GM23338 (cell line): ENCODE measurements around the gene STARD8. TPM values are rescaled to one million over a fixed set of nuclear protein-coding genes. Genes with fewer than 3 reads are reported as not detected.

Source experiments
- ATAC-seq: fragments of 200-7000 bp; cut with Tn5 transposase; 3 replicates; pipeline ENCODE4 v1.9.1; 2020
- DNase-seq: peaks from one replicate; pipeline ENCODE4 v3.0.0-alpha.2; 2015; ENCODE audit warnings: low spot score
- H2AFZ ChIP-seq: fragments of 200-600 bp; sonication (generic); 2 replicates; pipeline ENCODE4 v1.8.0; 2016; ENCODE audit warnings: antibody characterized with exemption, mild to moderate bottlenecking, moderate library complexity
- H3F3A ChIP-seq: fragments of 200-600 bp; sonication (generic); replicated peaks from 2 replicates; pipeline ENCODE4 v1.8.0; 2017; ENCODE audit warnings: antibody characterized with exemption, mixed run types, low read depth
- H3K27ac ChIP-seq: fragments of 200-600 bp; sonication (generic); 2 replicates; pipeline ENCODE4 v1.6.1; 2016; ENCODE audit warnings: low read depth
- H3K27me3 ChIP-seq: fragments of 200-600 bp; sonication (generic); 2 replicates; pipeline ENCODE4 v1.8.0; 2016; ENCODE audit warnings: mild to moderate bottlenecking, mixed run types, moderate library complexity; ENCODE audit not compliant: insufficient read depth
- H3K36me3 ChIP-seq: fragments of 200-600 bp; sonication (generic); 2 replicates; pipeline ENCODE4 v1.8.0; 2016; ENCODE audit warnings: mild to moderate bottlenecking; ENCODE audit not compliant: insufficient read depth
- H3K4me1 ChIP-seq: fragments of 200-600 bp; sonication (generic); 2 replicates; pipeline ENCODE4 v1.8.0; 2016; ENCODE audit warnings: mild to moderate bottlenecking, moderate library complexity; ENCODE audit not compliant: insufficient read depth
- H3K4me2 ChIP-seq: fragments of 200-600 bp; sonication (generic); 2 replicates; pipeline ENCODE4 v1.7.1; 2017; ENCODE audit warnings: mixed run types
- H3K4me3 ChIP-seq: fragments of 200-600 bp; sonication (generic); 2 replicates; pipeline ENCODE4 v1.6.1; 2016; ENCODE audit warnings: mixed run types
- H3K79me2 ChIP-seq: fragments of 200-600 bp; sonication (generic); replicated peaks from 2 replicates; pipeline ENCODE4 v1.8.0; 2017; ENCODE audit warnings: mild to moderate bottlenecking; ENCODE audit not compliant: insufficient read depth
- H3K9me2 ChIP-seq: fragments of 200-600 bp; sonication (generic); 2 replicates; pipeline ENCODE4 v1.8.0; 2017; ENCODE audit not compliant: insufficient read depth
- H4K20me1 ChIP-seq: fragments of 200-600 bp; sonication (generic); replicated peaks from 2 replicates; pipeline ENCODE4 v1.8.0; 2017; ENCODE audit warnings: mild to moderate bottlenecking; ENCODE audit not compliant: insufficient read depth
- H3K27ac Mint-ChIP-seq: 2 replicates; pipeline ENCODE4 v1.8.0; 2020; ENCODE audit warnings: inconsistent platforms, mild to moderate bottlenecking, moderate library complexity, mixed read lengths
- H3K27me3 Mint-ChIP-seq: 3 replicates; pipeline ENCODE4 v1.8.0; 2022; ENCODE audit warnings: low read depth, mild to moderate bottlenecking, moderate library complexity, mixed read lengths, inconsistent platforms; ENCODE audit not compliant: insufficient read depth, poor library complexity
- H3K36me3 Mint-ChIP-seq: 3 replicates; pipeline ENCODE4 v1.8.0; 2021; ENCODE audit warnings: low read depth, mild to moderate bottlenecking, inconsistent platforms, moderate library complexity, mixed read lengths
- H3K4me1 Mint-ChIP-seq: 3 replicates; pipeline ENCODE4 v1.8.0; 2020; ENCODE audit warnings: mild to moderate bottlenecking, inconsistent platforms, mixed read lengths
- H3K4me3 Mint-ChIP-seq: 3 replicates; pipeline ENCODE4 v1.8.0; 2021; ENCODE audit warnings: moderate library complexity, mild to moderate bottlenecking, inconsistent platforms, mixed read lengths
- H3K9me3 Mint-ChIP-seq: 3 replicates; pipeline ENCODE4 v1.8.0; 2020; ENCODE audit warnings: moderate library complexity, mild to moderate bottlenecking, inconsistent platforms, mixed read lengths
- CREB1 ChIP-seq: fragments of 250-450 bp; sonication (Bioruptor Pico); IDR thresholded peaks from 2 replicates; pipeline ENCODE4 v1.5.0; 2020; ENCODE audit warnings: low read depth, mild to moderate bottlenecking, moderate library complexity
- EZH2 ChIP-seq: fragments of 200-600 bp; sonication (generic); IDR thresholded peaks from one replicate; pipeline ENCODE4 v1.8.0; 2017; ENCODE audit warnings: antibody characterized with exemption, mild to moderate bottlenecking, low read depth; ENCODE audit not compliant: unreplicated experiment
- EZH2phosphoT487 ChIP-seq: fragments of 200-600 bp; sonication (generic); IDR thresholded peaks from one replicate; pipeline ENCODE4 v1.8.1; 2018; ENCODE audit warnings: antibody characterized with exemption; ENCODE audit not compliant: unreplicated experiment
- JUNB ChIP-seq: IDR thresholded peaks from one replicate; pipeline ENCODE4 v1.6.1; 2016; ENCODE audit warnings: antibody characterized with exemption; ENCODE audit not compliant: unreplicated experiment
- NANOG ChIP-seq: IDR thresholded peaks from 2 replicates; pipeline ENCODE4 v1.6.1; 2016; ENCODE audit warnings: antibody characterized with exemption, borderline replicate concordance
- POLR2AphosphoS5 ChIP-seq: IDR thresholded peaks from 2 replicates; pipeline ENCODE4 v1.6.1; 2016; ENCODE audit warnings: antibody characterized with exemption, low read depth
- STAT1 ChIP-seq: IDR thresholded peaks from one replicate; pipeline ENCODE4 v1.6.1; 2016; ENCODE audit warnings: antibody characterized with exemption; ENCODE audit not compliant: unreplicated experiment
- ZNF114 ChIP-seq: fragments of 250-450 bp; sonication (Bioruptor Pico); IDR thresholded peaks from 2 replicates; pipeline ENCODE4 v1.5.0; 2020; ENCODE audit warnings: mild to moderate bottlenecking, moderate library complexity
- ZNF331 ChIP-seq: fragments of 250-450 bp; sonication (Bioruptor Pico); IDR thresholded peaks from 2 replicates; pipeline ENCODE4 v1.5.0; 2020; ENCODE audit warnings: low read depth, mild to moderate bottlenecking, moderate library complexity
- polyA plus RNA-seq: library from polyadenylated mRNA; unstranded; fragments of >200 nt; fragmentation: Nextera tagmentation; extraction: Ambion mirVana; gene quantifications from 2 replicates; pipeline ENCODE4 v1.2.1, GENCODE V29; 2016
- total RNA-seq: library from RNA; depleted of rRNA; stranded (reverse); fragments of >200 nt; shearing (Covaris generic); gene quantifications from 2 replicates; pipeline ENCODE4 v1.2.3, GENCODE V29; 2014
- TF ChIP-seq, protein P1 (sequence below): IDR thresholded peaks from one replicate; pipeline ENCODE4 v1.6.1; 2018; ENCODE audit warnings: antibody characterized with exemption; ENCODE audit not compliant: unreplicated experiment
- TF ChIP-seq, protein P2 (sequence below): fragments of 250-450 bp; sonication (Bioruptor Pico); IDR thresholded peaks from 2 replicates; pipeline ENCODE4 v1.5.0; 2020; ENCODE audit warnings: mild to moderate bottlenecking, moderate library complexity
- TF ChIP-seq, protein P3 (sequence below): IDR thresholded peaks from 2 replicates; pipeline ENCODE4 v1.6.1; 2016; ENCODE audit warnings: antibody characterized with exemption
- TF ChIP-seq, protein P4 (sequence below), 2 experiments: fragments of 200-600 bp in 1 of 2; sonication (generic) in 1 of 2; conservative IDR thresholded peaks; 2 replicates each; pipeline versions ENCODE4 v1.5.1 to v1.6.1; 2016 to 2017; ENCODE audit warnings: antibody characterized with exemption in 2 of 2, low read depth in 2 of 2, mild to moderate bottlenecking in 2 of 2, moderate library complexity in 1 of 2

Gene STARD8
- total and polyA plus RNA-seq, 2 experiments from 2014 or later: 0.74 to 5.6 TPM

DNA sequence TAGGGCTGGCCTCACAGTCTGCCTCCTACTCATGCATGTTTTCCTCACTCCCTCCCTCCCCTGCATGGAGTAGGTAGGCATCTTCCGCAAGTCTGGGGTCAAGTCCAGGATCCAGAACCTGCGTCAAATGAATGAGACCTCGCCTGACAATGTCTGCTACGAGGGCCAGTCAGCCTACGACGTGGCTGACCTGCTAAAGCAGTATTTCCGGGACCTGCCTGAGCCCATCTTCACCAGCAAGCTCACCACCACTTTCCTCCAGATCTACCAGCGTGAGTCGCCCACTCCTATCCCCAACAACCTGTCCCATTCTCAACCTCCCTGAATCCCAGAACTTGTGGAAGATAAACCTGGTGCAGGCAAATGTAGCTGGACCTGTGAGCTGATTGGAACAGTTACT is 73.4 kb downstream of the STARD8 start:
- no peaks in the 10 kb centered on the region for H3F3A ChIP-seq
- H3K36me3 ChIP-seq: no peaks in the 10 kb centered on the region
- H4K20me1 ChIP-seq: no peaks in the 10 kb centered on the region
- Mint-ChIP-seq H3K9me3 (peaks cover 3% of the 10 kb centered on the region; the same call in 2 of the 3 replicates), H3K27me3 (peaks cover 8% of the 10 kb centered on the region), H3K27ac (no peak overlapping the region), H3K4me3 (no peak overlapping the region), H3K4me1 (peaks cover 3% of the 10 kb centered on the region), H3K36me3 (no peaks in the 10 kb centered on the region)
- no peaks in the 10 kb centered on the region for H3K9me2 ChIP-seq
- no peak overlapping the region for H3K27ac ChIP-seq
- H3K4me1 ChIP-seq: no peaks in the 10 kb centered on the region
- DNase-seq (no peak), ATAC-seq (no peak)
- no peaks in the 10 kb centered on the region for H3K79me2 ChIP-seq
- H2AFZ ChIP-seq: no peak overlapping the region
- no peaks in the 10 kb centered on the region for H3K27me3 ChIP-seq
- H3K4me2 ChIP-seq: no peak overlapping the region
- H3K4me3 ChIP-seq: no peak overlapping the region
- TF ChIP-seq STAT1 (no peak), CREB1 (CRISPR knock-in tag) (no peak), ZNF114 (CRISPR knock-in tag) (no peak), EZH2phosphoT487 (no peak), EZH2 (no peak), POLR2AphosphoS5 (no peak), NANOG (no peak), JUNB (no peak), ZNF331 (CRISPR knock-in tag) (no peak)
- TF ChIP-seq, protein P1, sequence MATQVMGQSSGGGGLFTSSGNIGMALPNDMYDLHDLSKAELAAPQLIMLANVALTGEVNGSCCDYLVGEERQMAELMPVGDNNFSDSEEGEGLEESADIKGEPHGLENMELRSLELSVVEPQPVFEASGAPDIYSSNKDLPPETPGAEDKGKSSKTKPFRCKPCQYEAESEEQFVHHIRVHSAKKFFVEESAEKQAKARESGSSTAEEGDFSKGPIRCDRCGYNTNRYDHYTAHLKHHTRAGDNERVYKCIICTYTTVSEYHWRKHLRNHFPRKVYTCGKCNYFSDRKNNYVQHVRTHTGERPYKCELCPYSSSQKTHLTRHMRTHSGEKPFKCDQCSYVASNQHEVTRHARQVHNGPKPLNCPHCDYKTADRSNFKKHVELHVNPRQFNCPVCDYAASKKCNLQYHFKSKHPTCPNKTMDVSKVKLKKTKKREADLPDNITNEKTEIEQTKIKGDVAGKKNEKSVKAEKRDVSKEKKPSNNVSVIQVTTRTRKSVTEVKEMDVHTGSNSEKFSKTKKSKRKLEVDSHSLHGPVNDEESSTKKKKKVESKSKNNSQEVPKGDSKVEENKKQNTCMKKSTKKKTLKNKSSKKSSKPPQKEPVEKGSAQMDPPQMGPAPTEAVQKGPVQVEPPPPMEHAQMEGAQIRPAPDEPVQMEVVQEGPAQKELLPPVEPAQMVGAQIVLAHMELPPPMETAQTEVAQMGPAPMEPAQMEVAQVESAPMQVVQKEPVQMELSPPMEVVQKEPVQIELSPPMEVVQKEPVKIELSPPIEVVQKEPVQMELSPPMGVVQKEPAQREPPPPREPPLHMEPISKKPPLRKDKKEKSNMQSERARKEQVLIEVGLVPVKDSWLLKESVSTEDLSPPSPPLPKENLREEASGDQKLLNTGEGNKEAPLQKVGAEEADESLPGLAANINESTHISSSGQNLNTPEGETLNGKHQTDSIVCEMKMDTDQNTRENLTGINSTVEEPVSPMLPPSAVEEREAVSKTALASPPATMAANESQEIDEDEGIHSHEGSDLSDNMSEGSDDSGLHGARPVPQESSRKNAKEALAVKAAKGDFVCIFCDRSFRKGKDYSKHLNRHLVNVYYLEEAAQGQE: no peak
- TF ChIP-seq, protein P2, sequence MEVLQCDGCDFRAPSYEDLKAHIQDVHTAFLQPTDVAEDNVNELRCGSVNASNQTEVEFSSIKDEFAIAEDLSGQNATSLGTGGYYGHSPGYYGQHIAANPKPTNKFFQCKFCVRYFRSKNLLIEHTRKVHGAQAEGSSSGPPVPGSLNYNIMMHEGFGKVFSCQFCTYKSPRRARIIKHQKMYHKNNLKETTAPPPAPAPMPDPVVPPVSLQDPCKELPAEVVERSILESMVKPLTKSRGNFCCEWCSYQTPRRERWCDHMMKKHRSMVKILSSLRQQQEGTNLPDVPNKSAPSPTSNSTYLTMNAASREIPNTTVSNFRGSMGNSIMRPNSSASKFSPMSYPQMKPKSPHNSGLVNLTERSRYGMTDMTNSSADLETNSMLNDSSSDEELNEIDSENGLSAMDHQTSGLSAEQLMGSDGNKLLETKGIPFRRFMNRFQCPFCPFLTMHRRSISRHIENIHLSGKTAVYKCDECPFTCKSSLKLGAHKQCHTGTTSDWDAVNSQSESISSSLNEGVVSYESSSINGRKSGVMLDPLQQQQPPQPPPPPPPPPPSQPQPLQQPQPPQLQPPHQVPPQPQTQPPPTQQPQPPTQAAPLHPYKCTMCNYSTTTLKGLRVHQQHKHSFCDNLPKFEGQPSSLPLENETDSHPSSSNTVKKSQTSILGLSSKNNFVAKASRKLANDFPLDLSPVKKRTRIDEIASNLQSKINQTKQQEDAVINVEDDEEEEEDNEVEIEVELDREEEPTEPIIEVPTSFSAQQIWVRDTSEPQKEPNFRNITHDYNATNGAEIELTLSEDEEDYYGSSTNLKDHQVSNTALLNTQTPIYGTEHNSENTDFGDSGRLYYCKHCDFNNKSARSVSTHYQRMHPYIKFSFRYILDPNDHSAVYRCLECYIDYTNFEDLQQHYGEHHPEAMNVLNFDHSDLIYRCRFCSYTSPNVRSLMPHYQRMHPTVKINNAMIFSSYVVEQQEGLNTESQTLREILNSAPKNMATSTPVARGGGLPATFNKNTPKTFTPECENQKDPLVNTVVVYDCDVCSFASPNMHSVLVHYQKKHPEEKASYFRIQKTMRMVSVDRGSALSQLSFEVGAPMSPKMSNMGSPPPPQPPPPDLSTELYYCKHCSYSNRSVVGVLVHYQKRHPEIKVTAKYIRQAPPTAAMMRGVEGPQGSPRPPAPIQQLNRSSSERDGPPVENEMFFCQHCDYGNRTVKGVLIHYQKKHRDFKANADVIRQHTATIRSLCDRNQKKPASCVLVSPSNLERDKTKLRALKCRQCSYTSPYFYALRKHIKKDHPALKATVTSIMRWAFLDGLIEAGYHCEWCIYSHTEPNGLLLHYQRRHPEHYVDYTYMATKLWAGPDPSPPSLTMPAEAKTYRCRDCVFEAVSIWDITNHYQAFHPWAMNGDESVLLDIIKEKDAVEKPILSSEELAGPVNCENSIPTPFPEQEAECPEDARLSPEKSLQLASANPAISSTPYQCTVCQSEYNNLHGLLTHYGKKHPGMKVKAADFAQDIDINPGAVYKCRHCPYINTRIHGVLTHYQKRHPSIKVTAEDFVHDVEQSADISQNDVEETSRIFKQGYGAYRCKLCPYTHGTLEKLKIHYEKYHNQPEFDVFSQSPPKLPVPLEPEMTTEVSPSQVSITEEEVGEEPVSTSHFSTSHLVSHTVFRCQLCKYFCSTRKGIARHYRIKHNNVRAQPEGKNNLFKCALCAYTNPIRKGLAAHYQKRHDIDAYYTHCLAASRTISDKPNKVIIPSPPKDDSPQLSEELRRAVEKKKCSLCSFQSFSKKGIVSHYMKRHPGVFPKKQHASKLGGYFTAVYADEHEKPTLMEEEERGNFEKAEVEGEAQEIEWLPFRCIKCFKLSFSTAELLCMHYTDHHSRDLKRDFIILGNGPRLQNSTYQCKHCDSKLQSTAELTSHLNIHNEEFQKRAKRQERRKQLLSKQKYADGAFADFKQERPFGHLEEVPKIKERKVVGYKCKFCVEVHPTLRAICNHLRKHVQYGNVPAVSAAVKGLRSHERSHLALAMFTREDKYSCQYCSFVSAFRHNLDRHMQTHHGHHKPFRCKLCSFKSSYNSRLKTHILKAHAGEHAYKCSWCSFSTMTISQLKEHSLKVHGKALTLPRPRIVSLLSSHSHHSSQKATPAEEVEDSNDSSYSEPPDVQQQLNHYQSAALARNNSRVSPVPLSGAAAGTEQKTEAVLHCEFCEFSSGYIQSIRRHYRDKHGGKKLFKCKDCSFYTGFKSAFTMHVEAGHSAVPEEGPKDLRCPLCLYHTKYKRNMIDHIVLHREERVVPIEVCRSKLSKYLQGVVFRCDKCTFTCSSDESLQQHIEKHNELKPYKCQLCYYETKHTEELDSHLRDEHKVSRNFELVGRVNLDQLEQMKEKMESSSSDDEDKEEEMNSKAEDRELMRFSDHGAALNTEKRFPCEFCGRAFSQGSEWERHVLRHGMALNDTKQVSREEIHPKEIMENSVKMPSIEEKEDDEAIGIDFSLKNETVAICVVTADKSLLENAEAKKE (CRISPR knock-in tag): no peak
- TF ChIP-seq, protein P3, sequence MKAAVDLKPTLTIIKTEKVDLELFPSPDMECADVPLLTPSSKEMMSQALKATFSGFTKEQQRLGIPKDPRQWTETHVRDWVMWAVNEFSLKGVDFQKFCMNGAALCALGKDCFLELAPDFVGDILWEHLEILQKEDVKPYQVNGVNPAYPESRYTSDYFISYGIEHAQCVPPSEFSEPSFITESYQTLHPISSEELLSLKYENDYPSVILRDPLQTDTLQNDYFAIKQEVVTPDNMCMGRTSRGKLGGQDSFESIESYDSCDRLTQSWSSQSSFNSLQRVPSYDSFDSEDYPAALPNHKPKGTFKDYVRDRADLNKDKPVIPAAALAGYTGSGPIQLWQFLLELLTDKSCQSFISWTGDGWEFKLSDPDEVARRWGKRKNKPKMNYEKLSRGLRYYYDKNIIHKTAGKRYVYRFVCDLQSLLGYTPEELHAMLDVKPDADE: no peak
- TF ChIP-seq, protein P4, sequence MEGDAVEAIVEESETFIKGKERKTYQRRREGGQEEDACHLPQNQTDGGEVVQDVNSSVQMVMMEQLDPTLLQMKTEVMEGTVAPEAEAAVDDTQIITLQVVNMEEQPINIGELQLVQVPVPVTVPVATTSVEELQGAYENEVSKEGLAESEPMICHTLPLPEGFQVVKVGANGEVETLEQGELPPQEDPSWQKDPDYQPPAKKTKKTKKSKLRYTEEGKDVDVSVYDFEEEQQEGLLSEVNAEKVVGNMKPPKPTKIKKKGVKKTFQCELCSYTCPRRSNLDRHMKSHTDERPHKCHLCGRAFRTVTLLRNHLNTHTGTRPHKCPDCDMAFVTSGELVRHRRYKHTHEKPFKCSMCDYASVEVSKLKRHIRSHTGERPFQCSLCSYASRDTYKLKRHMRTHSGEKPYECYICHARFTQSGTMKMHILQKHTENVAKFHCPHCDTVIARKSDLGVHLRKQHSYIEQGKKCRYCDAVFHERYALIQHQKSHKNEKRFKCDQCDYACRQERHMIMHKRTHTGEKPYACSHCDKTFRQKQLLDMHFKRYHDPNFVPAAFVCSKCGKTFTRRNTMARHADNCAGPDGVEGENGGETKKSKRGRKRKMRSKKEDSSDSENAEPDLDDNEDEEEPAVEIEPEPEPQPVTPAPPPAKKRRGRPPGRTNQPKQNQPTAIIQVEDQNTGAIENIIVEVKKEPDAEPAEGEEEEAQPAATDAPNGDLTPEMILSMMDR (conservative IDR thresholded peaks at IDR 0.05; ENCODE audit: low read depth in 2 of 2): no peak
